ENCODE measurements around the gene TTC27.

TTC27 gene

DNA sequence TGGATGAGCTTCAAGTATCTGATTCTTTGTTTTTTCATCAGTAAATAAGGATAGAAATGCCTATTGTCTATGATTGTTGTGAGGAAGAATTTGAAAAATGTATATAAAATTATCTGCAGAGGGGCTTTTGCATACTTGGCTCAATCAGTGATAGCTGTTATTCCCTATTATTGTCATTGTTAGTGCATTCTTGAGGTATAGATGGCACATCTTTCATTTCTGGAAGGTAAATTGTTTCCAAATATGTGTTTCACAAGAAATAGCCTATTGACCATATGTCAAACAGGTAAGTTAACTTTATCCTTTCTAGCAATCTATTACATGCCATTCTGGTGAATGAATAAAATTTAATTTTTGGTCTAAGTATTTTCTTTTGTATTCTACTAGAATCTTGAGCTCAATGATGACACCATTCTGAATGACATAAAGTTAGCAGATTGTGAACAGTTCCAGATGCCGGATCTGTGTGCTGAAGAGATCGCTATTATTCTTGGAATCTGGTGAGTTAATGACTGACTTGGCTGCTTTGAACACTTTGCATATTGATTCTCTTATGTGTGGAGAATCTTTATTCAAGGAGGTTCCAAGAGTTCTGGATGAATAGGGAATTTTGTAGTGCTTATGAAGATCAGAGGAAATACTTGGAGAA lies 44.2 kb downstream of the TTC27 start:
- no peak for TF ChIP-seq ZFX (IDR thresholded peaks at IDR 0.05)
- TF ChIP-seq, protein P1, sequence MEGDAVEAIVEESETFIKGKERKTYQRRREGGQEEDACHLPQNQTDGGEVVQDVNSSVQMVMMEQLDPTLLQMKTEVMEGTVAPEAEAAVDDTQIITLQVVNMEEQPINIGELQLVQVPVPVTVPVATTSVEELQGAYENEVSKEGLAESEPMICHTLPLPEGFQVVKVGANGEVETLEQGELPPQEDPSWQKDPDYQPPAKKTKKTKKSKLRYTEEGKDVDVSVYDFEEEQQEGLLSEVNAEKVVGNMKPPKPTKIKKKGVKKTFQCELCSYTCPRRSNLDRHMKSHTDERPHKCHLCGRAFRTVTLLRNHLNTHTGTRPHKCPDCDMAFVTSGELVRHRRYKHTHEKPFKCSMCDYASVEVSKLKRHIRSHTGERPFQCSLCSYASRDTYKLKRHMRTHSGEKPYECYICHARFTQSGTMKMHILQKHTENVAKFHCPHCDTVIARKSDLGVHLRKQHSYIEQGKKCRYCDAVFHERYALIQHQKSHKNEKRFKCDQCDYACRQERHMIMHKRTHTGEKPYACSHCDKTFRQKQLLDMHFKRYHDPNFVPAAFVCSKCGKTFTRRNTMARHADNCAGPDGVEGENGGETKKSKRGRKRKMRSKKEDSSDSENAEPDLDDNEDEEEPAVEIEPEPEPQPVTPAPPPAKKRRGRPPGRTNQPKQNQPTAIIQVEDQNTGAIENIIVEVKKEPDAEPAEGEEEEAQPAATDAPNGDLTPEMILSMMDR (conservative IDR thresholded peaks at IDR 0.05), result no peak
- H3K27ac ChIP-seq, result no peak overlapping the region

DNA sequence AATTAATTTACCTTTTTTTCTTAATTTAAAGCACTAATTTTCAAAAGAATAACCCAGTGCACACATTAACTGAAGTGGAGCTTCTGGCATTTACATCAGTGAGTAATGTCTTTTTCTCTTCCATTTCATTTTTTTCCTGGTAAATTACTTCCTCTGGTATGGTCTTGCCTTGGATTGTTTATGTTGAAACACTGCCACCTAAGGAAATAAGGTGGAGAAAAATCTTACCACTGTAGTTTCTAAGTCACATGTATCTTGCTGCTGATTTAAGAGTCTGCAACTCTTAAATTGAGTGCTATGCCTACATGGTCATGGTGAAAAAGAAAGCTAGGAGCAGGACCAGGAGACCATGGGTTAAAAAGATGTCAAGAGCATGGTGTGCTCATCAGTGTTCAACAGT lies 51.0 kb downstream of the TTC27 start:
- H3K27ac ChIP-seq, result no peak overlapping the region
- no peak for TF ChIP-seq ZFX (IDR thresholded peaks at IDR 0.05)
- TF ChIP-seq, protein P1 (conservative IDR thresholded peaks at IDR 0.05), result no peak

- TF ChIP-seq, protein P1 (conservative IDR thresholded peaks at IDR 0.05), result no peak
- no peak for TF ChIP-seq ZFX (IDR thresholded peaks at IDR 0.05)
Observed at GRCh38 chr2:32680942-32681341, 53.1 kb downstream of the TTC27 start.

GRCh38 chr2:32683520-32684086 lies 55.8 kb downstream of the TTC27 start:
- TF ChIP-seq ZFX (IDR thresholded peaks at IDR 0.05), result no peak
- TF ChIP-seq, protein P1 (conservative IDR thresholded peaks at IDR 0.05), result no peak
- H3K27ac ChIP-seq, result no peak overlapping the region

More at GRCh38 chr2:32680942-32681341, 53.1 kb downstream of the TTC27 start:
- no peak overlapping the region for H3K27ac ChIP-seq

GRCh38 chr2:32688541-32688940 lies 60.7 kb downstream of the TTC27 start:
- no peak overlapping the region for H3K27ac ChIP-seq

GRCh38 chr2:32691678-32692077 lies 63.8 kb downstream of the TTC27 start:
- TF ChIP-seq ZFX (IDR thresholded peaks at IDR 0.05), result no peak
- TF ChIP-seq, protein P1 (conservative IDR thresholded peaks at IDR 0.05), result no peak
- H3K27ac ChIP-seq, result no peak overlapping the region

More at GRCh38 chr2:32688541-32688940, 60.7 kb downstream of the TTC27 start:
- no peak for TF ChIP-seq ZFX (IDR thresholded peaks at IDR 0.05)
- TF ChIP-seq, protein P1 (conservative IDR thresholded peaks at IDR 0.05), result no peak

GRCh38 chr2:32696439-32696838 lies 68.6 kb downstream of the TTC27 start:
- H3K27ac ChIP-seq, result no peak overlapping the region
- TF ChIP-seq ZFX (IDR thresholded peaks at IDR 0.05), result no peak
- TF ChIP-seq, protein P1 (conservative IDR thresholded peaks at IDR 0.05), result no peak
